NCI-H460 (cell line): ENCODE data around the gene ZBBX. TPM values are rescaled to one million over a fixed set of nuclear protein-coding genes. Genes with fewer than 3 reads are reported as not detected.
"Not testable (repeated sequence)": the region's sequence is repeated elsewhere in the genome, so short reads cannot be mapped to it uniquely, and the experiment has no call there.

Source experiments
- DNase-seq: peaks from one replicate; pipeline ENCODE4 v3.0.0-alpha.2; 2016; ENCODE audit warnings: low read depth; ENCODE audit errors: extremely low read depth
- polyA plus RNA-seq: library from polyadenylated mRNA; depleted of rRNA; stranded (reverse); fragments of >200 nt; gene quantifications from 2 replicates; pipeline ENCODE4 v1.2.3, GENCODE V29; 2014; cell fraction: nucleus; rRNA removed
- total RNA-seq: library from RNA; depleted of rRNA; stranded (reverse); fragments of >200 nt; shearing (Covaris generic); gene quantifications from 2 replicates; pipeline ENCODE4 v1.2.3, GENCODE V29; 2014; rRNA removed

Gene ZBBX
- 0.05 TPM in 1 of 2 replicates, not detected in the other for total RNA-seq
- polyA plus RNA-seq, result not detected in 2 replicates

- peak; percentile 72 for DNase-seq
Observed at GRCh38 chr3:167380004-167380689, at the start of gene ZBBX. TSS of gene ZBBX (minus strand) at chr3:167380297. CDS start at chr3:167372901, 7,396 bp downstream.

DNA sequence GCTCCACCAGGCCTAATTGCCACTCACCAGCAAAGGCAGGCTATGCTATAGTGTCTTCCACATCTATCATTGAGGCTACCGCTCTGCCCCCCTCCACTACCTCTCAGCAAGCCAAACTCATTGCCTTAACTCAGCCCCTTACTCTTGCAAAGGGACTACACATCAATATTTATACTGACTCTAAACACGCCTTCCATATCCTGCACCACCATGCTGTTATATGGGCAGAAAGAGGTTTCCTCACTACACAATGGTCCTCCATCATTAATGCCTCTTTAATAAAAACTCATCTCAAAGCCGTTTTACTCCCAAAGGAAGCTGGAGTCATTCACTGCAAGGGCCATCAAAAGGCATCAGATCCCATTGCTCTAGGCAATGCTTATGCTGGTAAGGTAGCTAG, 46.9 kb upstream of the ZBBX start:
- DNase-seq, result not testable (repeated sequence)

DNA sequence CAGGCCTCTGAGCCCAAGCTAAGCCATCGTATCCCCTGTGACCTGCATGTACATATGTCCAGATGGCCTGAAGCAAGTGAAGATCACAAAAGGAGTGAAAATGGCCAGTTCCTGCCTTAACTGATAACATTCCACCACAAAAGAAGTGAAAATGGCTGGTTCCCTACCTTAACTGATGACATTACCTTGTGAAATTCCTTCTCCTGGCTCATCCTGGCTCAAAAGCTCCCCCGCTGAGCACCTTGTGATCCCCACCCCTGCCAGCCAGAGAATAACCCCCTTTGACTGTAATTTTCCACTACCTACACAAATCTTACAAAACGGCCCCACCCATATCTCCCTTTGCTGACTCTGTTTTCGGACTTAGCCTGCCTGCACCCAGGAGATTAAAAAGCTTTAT, 42.3 kb upstream of the ZBBX start:
- not testable (repeated sequence) for DNase-seq

GRCh38 chr3:167409611-167410010, 29.5 kb upstream of the ZBBX start:
- DNase-seq, result no peak

DNA sequence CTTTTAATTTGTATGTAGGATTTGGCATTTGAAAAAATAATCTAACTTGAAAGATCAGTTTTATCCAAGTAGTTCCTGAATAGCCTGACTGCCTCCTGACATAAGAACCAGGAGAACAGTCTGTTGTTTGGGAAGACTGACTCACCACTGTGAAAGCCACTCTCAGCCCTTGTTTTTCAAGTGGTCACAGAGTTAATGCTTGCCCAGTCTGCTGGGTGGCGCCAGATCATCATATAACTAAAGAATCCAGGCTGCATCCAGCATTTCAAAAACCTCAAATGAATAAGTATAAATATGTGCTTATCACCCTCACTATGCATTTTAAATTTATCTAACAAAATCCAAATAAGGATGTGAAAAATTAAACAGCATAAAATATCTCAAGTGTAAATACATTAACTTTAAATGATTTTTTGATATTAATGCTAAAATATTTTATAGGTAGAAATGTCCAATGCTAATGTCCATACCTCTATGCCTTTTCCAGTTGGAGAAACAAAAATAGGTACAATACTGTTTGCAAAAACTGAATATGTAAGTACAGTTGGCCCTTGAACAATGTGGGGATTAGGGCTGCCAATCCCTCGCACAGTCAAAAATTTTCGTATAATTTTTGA, 26.9 kb upstream of the ZBBX start:
- DNase-seq, result peak; percentile 35

- no peak for DNase-seq
Observed at GRCh38 chr3:167397826-167398225, 17.7 kb upstream of the ZBBX start.

- DNase-seq, result no peak
Observed at GRCh38 chr3:167396075-167396474, 16.0 kb upstream of the ZBBX start.

GRCh38 chr3:167394003-167394402, 13.9 kb upstream of the ZBBX start:
- no peak for DNase-seq

DNA sequence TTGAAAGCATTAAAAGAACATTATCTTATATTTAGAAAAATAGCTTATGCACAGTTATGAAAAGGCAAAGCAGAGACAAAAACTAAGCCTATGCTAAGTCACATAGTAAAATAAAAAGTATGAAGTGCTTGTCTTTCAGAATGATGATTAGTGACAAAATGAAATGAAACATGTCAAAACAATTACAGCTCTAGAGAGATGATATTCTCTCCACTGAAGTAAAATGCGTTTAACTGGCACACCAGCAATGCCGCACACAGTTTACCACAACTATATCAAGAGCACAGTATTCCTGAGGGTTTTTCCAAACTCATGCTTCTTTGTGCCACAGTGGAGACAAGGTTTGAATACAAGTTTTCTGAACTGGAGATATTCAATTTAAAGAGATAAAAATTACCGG, 2.1 kb upstream of the ZBBX start:
- DNase-seq, result no peak

DNA sequence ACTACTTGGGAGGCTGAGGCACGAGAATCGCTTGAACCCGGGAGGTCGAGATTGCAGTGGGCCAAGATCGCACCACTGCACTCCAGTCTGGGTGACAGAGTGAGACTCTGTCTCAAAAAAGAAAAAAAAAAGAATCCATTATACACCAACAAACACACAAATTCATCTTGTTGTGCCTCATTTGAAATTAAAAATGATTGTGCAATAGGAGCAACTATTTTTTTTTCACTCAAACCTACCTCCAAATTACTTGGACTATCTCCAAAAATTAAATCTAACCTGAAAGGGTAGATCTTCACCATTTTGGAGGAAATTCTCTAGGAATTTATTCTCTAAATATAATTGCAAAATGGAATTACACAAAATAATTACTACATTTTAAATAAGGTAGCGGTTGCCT, 4.6 kb downstream of the ZBBX start:
- DNase-seq, result no peak

GRCh38 chr3:167372138-167372537, 8.0 kb downstream of the ZBBX start:
- DNase-seq, result no peak

DNA sequence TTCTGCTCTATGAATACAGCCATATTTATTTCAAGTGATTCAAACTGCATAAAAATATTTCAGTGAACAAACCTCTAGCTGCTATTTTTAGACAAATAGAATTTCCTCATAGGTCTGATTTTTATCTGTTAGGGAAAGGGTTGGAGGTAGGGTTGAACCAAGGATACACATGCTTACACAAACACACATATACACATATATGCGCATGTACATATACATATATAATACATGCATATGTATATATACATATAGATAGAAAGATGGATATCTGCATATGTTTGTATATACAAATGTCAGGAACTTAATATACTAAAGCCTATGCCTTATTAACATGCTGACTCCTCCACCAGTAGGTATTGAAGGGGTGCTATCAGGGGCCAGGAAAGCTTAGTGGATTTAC, 18.1 kb downstream of the ZBBX start:
- DNase-seq, result no peak

DNA sequence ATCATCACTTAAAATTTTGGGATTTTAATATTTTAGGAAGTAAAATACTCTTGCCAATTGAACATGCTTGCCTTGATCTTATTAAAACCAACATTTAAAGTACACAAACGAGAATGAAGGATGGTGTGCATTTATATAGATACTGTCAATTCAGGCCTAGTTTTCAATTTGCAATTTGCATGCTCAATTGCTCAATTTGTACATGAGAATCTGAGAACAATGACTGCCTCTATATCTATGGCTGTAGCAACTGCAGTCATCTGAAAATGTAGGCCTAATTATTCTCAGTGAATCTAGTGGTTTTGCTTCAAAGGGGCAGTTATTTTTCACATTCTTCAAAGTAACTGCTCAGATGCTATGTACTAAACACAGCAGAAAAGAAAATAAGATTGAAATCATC, 18.8 kb downstream of the ZBBX start:
- DNase-seq, result no peak

- no peak for DNase-seq
Observed at GRCh38 chr3:167355446-167355845, 24.7 kb downstream of the ZBBX start.

GRCh38 chr3:167354751-167355150, 25.3 kb downstream of the ZBBX start:
- no peak for DNase-seq

DNA sequence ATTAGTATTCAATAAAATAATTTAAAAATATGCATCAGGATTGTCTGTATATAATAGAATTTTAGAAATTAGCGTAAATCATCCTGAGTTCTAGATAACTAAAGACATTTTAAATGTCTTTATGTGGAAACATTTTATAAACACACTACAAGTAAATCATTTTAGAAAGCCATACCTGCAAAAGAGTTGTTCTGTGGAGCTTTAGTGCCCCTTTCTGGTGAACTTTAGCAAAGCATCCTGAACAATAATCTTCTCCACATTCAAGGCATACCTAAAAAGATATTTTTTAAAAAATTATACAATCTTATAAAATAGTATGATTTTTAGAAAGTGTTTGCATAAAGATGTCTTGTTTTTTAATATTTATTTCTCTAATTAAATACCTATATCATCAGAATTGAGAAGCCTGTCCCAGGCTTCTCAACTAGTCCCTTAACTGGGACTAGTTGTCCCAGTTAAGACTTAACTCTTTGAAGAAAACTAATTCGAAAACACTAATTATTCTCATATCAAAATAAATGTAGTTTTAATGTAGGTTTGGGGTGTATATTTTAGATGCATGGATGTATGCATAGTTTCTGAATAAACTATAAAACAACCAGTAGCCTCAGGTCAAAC, 29.7 kb downstream of the ZBBX start:
- peak; percentile 14 for DNase-seq

DNA sequence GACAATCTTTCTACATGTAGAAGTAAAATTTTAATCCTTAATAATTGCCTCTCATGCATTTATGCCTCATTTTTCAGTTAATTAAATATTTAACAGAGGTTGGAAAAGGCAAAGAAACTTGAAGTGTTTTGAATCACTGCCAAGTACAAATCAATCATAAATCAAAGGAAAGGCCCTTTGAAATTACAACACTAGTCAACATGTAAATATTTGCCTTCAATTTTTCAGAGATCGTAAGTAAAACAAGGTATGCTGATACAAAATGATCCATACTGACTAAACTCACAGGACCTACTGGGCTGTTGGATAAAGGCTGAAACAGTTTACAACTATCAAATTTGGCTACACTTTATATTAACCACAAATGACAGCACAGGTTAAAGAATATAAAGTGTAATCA, 33.9 kb downstream of the ZBBX start:
- DNase-seq, result no peak

GRCh38 chr3:167330993-167331785, 48.9 kb downstream of the ZBBX start:
- no peak for DNase-seq

- no peak for DNase-seq
Observed at GRCh38 chr3:167323572-167323971, 56.5 kb downstream of the ZBBX start.

DNA sequence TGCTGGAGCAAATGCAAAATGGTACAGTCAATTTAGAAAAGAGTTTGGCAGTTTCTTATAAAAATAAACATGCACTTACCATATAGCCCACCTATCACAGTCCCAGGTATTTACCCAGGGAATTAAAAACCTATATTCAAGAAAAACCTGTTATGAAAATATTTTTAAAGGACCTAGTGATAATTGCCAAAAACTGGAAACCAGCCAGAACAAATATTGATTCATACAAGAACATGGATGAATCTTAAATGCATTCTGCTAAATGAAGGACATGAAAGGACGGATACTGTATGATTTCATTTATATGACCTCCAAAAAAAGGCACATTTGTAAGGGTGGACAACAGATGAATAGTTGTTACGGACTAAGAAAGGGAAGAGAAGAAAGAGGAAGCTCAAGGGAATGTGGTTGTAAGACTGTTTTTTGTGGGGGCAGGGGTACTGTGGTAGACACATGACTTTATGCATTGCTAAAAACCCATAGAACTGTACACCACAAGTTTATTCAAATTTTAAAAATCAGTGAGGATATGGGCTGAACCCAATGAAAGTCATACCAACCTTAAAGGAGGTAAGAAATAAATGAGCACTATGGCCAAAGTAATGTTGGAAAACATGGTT, 61.0 kb downstream of the ZBBX start:
- DNase-seq, result no peak

- no peak for DNase-seq
Observed at GRCh38 chr3:167318306-167318705, 61.8 kb downstream of the ZBBX start.
